ENCODE measurements around the gene FUT1. TPM values are rescaled to one million over a fixed set of nuclear protein-coding genes. Genes with fewer than 3 reads are reported as not detected.
"Not testable (repeated sequence)": the region's sequence is repeated elsewhere in the genome, so short reads cannot be mapped to it uniquely, and the experiment has no call there.

The FUT1 gene
- polyA plus RNA-seq (ENCODE audit: insufficient read length in 4 of 4) = 1 to 10 TPM; 3.1 to 3.7 (median 3.4) TPM

DNA sequence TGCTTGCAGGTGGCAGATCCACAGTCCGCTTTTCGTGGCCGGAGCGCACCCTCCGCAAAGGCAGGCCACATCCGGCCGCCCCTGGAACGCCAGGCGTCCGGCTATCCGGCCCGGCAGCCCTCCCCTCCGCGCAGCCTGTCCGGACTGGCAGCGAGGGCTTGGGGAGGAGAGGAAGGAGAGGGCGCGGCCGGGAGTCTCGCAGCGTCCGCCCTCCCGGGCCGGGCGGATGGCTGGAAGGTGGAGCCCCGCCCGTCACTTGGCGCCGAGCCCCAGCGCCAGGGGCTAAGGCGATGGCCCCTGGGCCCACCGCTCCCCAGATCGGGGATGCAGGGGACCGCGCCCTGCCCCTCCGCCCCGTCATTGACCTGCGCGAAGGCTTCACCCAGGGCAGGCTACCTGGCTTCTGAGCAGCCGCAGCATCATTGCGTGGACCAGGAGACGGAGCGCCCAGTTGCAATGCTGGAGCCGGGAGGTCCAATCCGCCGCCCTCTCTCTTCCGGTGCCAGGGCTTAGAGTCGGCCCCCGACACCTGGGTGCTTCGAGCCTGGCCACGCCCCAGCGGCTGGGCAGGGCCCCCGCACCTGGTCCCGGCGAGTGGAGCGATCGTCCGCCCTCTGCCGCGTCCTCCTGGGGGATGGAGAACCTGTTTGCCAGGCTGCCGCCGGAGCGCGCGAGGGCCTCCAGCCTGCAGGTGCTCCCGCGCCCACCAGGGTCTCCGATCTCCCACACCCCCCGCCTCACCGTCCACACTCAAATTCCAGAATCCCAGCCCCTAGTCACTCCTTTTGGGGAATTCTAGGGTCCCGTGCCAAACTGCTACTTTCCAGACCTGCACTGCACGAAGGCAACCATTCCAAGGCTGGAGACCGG, at the start of gene FUT1:
FUT1 (minus strand) TSS at position 146 of the 870 bp plus-strand sequence. CDS start 1,360 bp downstream, outside the sequence.
- DNase-seq (ENCODE audit: low read depth in 4 of 4, low spot score in 3 of 4) = no peak

- no peak for DNase-seq (ENCODE audit: low read depth in 4 of 4, low spot score in 3 of 4)
Measured at GRCh38 chr19:48799358-48800300, 47.2 kb upstream of the FUT1 start.

DNA sequence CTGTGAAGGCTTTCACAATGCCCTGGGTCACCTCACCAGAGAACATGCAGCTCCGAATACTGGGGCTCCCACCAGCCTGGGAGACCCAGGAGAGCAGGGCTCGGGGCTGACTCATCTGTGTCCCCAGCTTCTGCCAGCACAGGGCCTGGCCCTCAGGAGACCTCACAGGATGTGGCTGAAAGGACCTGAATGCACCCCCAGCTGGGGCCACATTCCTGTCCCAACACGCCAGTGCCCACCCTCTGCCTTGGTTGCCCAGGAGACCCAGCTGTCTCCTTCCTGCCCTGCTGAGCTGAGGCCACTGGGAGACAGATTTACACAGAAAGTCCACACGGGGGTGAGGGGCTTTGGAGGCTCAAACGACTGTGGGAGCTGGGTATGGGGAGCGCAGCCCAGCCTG, 46.5 kb upstream of the FUT1 start:
- no peak for DNase-seq (ENCODE audit: low read depth in 4 of 4, low spot score in 3 of 4)

DNA sequence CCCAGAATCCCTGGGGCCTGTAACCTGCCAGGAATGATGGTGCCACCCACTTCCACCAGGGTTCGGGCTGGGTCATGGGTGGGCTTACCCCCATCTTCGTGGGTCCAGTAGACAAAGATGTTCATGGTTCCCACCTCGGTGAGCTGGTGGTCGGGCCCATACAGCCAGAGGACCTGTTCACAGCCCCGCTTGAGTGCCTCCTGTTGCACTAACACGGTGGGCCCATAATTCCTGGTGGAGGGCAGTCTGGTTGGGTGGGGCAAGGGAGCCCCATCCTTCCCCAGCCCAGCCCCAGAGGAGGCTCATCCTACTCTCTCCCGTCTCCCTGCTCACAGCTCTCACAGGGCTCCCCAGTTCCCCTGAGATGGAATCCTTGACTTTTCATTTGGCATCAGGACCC, 44.7 kb upstream of the FUT1 start:
- DNase-seq (ENCODE audit: low read depth in 4 of 4, low spot score in 3 of 4) = no peak

DNA sequence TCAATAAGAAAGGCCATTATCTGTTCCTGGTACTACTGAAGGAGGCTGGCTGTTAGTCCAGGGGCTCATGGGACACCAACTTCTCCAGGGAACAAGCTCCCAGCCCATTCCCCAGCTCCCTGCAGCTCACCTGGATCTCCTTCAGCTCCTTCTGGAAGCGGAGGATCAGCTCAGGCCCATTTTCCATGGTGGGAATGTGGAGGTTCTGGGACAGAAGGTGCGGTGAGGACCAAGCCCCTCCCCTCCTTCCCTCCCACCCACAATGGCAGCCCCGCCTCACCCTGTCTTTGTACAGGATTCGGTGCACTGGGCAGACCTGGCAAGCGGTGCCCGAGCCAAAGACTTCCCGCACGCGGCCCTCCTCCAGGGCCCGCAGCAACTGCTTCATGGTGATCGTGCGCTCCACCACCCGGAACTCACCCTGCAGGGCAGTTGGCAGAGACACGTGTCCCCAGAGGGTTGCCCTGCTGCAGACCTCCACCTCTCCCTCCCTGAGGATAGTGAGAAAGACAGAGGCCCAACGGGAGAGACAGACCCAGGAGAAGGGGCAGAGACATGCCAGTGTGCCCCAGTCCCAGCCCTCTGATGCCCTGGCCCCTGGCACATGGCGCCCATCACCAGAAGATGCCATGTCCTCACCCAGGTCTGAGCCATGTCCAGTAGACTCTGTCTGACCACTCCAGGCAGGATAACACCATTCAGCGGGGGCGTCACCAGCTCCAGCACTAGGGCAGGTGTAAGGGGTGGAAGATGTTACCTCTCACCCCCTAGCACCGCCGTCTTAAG, 44.0 kb upstream of the FUT1 start:
- no peak for DNase-seq (ENCODE audit: low read depth in 4 of 4, low spot score in 3 of 4)

DNA sequence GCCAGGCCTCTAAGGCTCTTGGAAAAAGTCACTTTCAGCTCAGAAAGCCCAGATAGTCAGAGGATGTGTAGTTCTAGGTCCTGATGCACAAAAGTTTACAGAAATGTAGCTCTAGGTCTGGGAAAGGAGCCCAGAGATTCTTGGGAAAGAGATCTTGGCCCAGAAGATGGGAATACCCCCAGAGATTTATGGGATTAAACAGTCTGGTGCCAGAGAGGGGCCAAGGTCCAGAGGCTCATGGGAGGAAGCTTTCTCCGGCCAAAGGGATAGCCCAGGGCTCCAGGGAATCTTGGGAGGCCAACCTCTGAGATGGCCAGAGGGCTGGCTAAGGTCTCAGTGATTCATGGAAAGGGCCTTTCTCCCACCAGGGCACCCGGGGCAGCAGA, 43.2 kb upstream of the FUT1 start:
- DNase-seq (ENCODE audit: low read depth in 4 of 4, low spot score in 3 of 4) = no peak

DNA sequence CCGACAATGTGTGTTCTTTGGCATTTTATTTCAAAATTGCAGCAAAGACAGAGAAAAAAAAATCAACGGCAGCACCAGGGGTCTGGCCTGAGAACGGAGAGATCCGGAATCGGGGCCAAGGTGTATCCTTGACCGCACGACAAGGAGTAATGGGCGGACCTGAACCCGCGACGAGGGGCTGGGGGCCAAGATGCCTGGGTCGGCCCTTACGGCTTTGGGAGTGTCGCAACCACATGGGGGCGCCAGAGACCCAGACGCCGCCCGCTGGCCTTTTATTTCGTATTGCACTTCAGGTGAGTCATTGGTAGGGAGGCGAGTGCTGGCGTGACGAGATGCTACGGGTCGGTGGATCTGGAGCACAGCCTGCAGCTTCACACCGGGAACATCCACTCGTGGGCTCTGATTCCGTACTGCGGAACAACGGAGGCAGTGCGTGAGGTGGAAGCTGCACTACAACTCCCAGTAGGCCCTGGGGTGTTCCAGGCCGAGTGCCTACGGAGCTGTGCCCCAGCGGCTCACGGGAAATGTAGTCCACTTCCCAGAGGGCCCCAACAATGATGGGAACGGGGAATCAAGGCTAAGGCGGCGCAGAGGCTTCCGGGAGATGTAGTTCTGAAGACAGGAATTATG, 42.7 kb upstream of the FUT1 start:
- peak; percentile 87 to 92 (median 88) for DNase-seq (ENCODE audit: low read depth in 4 of 4, low spot score in 3 of 4)

GRCh38 chr19:48794291-48794690, 41.9 kb upstream of the FUT1 start:
- DNase-seq (ENCODE audit: low read depth in 4 of 4, low spot score in 3 of 4) = no peak

DNA sequence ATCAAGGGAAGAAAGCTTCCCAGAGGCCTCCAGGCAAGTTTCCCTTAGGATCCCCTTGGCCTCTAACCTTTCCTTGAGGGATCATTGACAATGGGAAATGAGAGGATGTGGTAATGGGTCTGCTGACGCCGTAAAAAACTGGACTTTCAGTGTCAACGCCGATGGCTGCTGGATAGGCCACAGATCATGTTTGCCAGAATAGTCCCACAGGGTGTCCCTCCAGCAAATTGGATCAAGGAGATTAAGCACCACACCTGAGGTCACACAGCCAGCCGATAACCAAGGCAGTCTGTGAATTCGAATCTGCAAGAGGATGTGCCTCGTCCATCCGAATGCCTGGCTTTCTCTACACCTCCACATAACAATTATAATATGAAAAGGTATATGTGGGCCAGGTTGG, 40.8 kb upstream of the FUT1 start:
- no peak for DNase-seq (ENCODE audit: low read depth in 4 of 4, low spot score in 3 of 4)

DNA sequence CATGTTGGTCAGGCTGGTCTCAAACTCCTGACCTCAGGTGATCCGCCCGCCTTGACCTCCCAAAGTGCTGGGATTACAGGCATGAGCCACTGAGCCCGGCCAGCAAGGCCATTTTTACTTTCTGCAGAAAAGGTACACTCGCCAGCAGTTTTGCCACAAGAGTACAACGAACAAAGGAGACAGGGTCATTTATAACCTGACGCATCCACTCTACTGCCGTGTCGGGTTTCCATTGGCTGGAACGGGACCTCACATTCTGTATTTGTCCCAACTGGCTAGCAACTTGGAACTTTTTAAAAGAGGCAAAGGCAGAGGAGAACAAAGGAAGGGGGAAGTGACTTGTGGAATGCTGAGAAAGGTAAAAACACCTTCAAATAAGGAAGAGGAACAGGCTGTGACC, 34.9 kb upstream of the FUT1 start:
- DNase-seq (ENCODE audit: low read depth in 4 of 4, low spot score in 3 of 4) = not testable (repeated sequence)

DNA sequence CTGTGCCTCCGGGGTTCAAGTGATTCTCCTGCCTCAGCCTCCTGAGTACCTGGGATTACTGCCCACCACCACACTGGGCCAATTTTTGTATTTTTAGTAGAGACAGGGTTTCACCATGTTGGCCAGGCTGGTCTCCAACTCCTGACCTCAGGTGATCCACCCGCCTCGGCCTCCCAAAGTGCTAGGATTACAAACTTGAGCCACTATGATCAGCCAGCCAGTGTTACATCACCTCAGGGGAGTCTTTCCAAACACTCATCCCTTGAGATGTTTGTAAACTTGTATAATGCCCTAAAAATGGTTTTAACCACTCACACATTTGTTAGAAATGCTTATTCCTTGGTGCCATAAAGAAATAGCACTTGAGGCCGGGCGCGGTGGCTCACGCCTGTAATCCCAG, 34.0 kb upstream of the FUT1 start:
- DNase-seq (ENCODE audit: low read depth in 4 of 4, low spot score in 3 of 4) = not testable (repeated sequence)

- DNase-seq (ENCODE audit: low read depth in 4 of 4, low spot score in 3 of 4) = no peak
Measured at GRCh38 chr19:48784527-48784926, 32.1 kb upstream of the FUT1 start.

DNA sequence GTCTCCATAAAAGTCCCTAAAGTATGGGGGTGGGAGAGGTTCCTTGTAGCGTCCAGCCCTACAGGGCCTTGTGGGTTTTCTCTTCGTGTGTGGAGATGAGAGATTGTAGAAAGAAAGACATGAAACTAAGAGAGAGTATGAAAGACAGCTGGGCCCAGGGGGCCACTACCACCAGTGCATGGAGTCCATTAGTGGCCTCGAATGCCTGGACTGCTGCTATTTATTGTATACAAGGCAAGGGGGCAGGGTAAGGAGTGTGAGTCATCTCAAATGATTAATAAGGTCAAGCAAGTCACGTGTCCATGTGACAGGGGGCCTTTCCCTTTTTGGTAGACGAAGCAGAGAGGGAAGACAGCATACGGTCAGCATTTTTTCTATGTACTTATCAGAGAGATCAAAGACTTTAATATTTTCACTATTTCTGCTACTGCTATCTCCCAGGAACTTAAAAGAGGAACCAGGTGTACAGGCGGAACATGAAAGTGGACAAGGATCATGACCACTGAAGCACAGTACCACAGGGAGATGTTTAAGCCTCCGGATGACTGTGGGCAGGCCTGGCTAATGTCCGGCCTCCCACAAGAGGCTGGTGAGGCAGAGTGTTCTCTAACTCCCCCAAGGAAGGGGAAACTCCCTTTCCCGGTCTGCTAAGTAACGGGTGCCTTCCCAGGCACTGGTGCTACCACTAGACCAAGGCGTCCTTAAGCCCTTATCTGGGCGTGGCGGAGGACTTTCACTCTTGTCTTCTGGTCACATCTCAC, 28.4 kb upstream of the FUT1 start:
- DNase-seq (ENCODE audit: low read depth in 4 of 4, low spot score in 3 of 4) = no peak

- no peak for DNase-seq (ENCODE audit: low read depth in 4 of 4, low spot score in 3 of 4)
Measured at GRCh38 chr19:48779636-48780035, 27.2 kb upstream of the FUT1 start.

GRCh38 chr19:48777720-48778119, 25.3 kb upstream of the FUT1 start:
- DNase-seq (ENCODE audit: low read depth in 4 of 4, low spot score in 3 of 4) = no peak

- DNase-seq (ENCODE audit: low read depth in 4 of 4, low spot score in 3 of 4) = no peak
Measured at GRCh38 chr19:48777139-48777538, 24.7 kb upstream of the FUT1 start.

DNA sequence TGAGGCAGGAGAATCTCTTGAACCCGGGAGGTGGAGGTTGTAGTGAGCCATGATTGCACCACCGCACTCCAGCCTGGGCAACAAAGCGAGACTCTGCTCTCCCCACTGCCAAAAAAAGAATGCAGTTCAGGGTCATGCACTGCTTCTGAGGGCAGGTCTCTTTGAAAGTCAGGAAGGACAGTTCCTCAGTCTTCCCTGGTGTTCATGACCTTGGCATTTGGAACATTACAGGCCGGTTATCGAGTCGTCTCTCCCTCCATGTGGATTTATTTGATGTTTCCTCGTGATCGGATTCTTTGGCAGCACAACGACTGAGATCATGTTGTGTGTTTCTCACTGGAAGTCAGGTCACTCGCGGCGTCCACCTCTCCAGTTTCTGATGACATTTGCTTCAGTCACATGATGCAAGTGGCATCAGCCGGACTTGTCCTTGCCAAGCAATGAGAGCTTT, 20.1 kb upstream of the FUT1 start:
- DNase-seq (ENCODE audit: low read depth in 4 of 4, low spot score in 3 of 4) = no peak

- no peak for DNase-seq (ENCODE audit: low read depth in 4 of 4, low spot score in 3 of 4)
Measured at GRCh38 chr19:48770734-48771472, 18.5 kb upstream of the FUT1 start.

DNA sequence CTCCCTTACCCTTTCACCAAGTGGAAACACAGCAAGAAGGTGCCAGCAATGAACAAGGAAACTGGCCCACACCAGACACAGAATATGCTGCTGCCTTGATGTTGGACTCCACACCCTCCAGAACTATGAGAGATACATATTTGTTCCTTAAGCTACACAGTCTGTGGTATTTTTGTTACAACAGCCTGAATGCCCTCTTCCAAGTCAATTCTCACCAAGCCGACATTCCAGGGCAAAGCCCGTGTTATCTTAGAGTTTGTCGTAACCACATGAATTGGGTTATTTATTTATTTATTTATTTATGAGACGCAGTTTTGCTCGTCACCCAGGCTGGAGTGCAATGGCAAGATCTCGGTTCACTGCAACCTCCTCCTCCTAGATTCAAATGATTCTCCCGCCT, 17.8 kb upstream of the FUT1 start:
- DNase-seq (ENCODE audit: low read depth in 4 of 4, low spot score in 3 of 4) = no peak
